ENCODE results near the gene GOLIM4.

GRCh38 chr3:168100777-168101492 is 5.2 kb upstream of the GOLIM4 start:
- TF ChIP-seq CTCF (IDR thresholded peaks at IDR 0.05 in 4 of 5, conservative IDR thresholded peaks at IDR 0.05 in 1 of 5) (no peak), POLR2A (IDR thresholded peaks at IDR 0.05) (no peak)
